DMS79 (cell line): ENCODE results near the gene FRAT2.
"Not testable (repeated sequence)": the region's sequence is repeated elsewhere in the genome, so short reads cannot be mapped to it uniquely, and the experiment has no call there.

Experiments
- DNase-seq: peaks from one replicate; lab custom pipeline; 2025; lab: John Stamatoyannopoulos, UW

FRAT2 gene

DNA sequence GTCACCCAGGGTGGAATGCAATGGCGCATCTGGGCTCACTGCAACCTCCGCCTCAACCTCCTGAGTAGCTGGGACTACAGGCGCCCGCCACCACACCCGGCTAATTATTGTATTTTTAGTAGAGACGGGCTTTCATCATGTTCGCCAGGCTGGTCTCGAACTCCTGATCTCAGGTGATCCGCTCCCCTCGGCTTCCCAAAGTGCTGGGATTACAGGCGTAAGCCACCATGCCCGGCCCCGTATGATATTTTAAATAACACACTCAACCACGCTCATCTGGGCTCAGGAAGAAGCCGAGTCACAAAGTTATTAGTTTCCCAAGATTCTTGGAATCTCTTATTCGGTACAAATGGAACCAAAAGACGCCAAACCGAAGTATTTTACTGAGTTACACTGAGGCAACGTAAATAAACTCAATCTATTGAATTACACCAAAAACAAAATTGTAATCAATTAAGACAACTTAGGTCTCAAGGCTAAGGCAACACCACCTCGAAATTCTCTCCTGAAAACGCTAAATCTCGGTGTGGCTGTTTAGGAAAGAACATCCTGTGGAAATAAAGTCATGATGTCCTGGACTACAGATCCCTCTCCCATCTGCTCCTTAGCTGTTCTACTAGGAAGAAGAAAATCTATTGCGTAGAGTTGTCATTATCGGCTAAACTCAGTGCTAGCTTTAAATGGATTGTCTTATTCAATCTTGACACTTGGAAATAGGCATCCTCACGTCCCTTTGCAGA, 43.0 kb downstream of the FRAT2 start:
- no peak for DNase-seq

DNA sequence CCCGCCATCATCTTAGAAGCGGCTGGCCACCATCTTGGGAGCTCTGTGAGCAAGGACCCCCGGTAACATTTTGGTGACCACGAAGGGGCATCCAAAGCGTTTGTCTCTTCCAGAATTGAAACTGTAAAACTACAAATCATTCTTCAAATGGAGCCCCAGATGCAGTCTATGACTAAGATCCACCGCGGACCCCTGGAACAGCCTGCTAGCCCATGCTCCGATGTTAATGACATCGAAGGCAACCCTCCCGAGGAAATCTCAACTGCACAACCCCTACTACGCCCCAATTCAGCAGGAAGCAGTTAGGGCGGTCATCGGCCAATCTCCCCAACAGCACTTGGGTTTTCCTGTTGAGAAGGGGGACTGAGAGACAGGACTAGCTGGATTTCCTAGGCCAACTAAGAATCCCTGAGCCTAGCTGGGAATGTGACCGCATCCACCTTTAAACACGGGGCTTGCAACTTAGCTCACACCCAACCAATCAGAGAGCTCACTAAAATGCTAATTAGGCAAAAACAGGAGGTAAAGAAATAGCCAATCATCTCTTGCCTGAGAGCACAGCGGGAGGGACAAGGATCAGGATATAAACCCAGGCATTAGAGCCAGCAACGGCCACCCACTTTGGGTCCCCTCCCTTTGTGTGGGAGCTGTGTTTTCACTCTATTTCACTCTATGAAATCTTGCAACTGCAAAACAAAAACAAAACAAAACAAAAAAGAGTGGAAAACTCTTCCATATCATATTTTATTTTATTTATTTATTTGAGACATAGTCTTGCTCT, 43.8 kb downstream of the FRAT2 start:
- not testable (repeated sequence) for DNase-seq

- not testable (repeated sequence) for DNase-seq
Observed at GRCh38 chr10:97290076-97290475, 44.5 kb downstream of the FRAT2 start.
